Medulla oblongata (tissue), 1 donor: ENCODE measurements around the gene PTPN22.
"Not testable (repeated sequence)": the region's sequence is repeated elsewhere in the genome, so short reads cannot be mapped to it uniquely, and the experiment has no call there.

Source experiments
- DNase-seq: peaks from one replicate; pipeline ENCODE4 v3.0.0-alpha.2; 2015; ENCODE audit errors: extremely low spot score

The PTPN22 gene

DNA sequence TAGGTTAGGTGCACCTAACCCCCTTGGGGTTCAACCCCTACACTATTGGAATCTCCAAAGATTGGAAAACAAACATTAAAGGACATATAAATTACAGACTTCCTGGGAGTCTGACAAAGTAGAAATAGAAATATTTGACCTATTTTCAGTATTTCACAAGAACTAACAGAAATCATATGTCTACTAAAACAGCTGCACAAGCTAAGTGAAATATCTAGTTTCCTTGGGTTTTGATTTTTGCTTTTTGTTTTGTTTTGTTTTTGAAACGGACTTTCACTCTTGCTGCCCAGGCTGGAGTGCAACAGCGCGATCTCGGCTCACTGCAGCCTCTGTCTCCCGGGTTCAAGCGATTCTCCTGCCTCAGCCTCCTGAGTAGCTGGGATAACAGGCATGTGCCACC, 18.8 kb downstream of the PTPN22 start:
- DNase-seq, result not testable (repeated sequence)

DNA sequence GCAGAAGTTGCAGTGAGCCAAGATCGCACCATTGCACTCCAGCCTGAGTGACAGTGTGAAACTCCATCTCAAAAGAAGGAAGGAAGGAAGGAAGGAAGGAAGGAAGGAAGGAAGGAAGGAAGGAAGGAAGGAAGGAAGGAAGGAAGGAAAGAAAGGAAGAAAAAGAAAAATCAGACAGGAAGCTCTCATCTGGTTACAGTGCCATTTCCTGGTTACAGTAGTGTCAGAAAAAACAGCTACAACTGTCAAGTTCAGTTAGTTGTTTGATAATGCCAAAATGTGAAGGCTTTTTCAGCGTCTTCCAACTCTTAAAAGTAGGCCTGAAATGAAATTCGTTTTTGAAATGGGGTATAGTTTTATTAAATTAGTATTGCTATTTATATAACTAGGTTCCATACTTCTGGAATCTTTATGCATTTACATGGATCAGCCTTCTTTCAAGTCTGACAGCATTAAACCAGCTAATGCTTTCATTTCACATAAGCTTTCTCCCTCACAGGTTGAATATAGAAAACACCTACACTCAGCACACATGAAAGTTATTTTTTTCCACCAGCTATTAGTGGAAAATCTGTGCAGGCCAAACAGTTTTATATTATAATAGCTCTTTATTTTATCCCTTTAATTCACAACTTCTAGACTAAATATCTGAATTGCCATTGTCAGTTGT, 21.2 kb downstream of the PTPN22 start:
- DNase-seq, result no peak

- no peak for DNase-seq
These were observed 22.4 kb downstream of the PTPN22 start for GRCh38 chr1:113849072-113849471.

- DNase-seq, result no peak
These were observed 25.0 kb downstream of the PTPN22 start for GRCh38 chr1:113846391-113847035.

DNA sequence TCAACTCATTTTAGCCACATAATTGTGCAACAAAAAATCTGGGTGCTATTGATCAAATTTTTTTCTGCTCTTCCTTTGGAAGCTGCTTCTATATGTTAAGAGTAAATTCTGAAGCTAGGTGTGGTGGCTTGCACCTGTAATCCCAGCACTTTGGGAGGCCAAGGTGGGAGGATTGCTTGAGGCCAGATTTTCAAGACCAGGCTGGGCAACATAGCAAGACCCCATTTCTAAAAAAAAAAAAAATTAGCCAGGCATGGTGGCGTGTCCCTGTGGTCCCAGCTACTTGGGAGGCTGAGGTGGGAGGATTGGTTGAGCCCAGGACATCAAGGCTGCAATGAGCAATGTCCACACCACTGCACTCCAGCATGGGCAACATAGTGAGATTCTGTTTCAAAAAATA, 35.0 kb downstream of the PTPN22 start:
- DNase-seq, result no peak

- peak; percentile 80 for DNase-seq
These were observed 35.7 kb downstream of the PTPN22 start for GRCh38 chr1:113835686-113836290.

- no peak for DNase-seq
These were observed 36.8 kb downstream of the PTPN22 start for GRCh38 chr1:113834716-113835115.

- DNase-seq, result no peak
These were observed 41.5 kb downstream of the PTPN22 start for GRCh38 chr1:113830039-113830438.

DNA sequence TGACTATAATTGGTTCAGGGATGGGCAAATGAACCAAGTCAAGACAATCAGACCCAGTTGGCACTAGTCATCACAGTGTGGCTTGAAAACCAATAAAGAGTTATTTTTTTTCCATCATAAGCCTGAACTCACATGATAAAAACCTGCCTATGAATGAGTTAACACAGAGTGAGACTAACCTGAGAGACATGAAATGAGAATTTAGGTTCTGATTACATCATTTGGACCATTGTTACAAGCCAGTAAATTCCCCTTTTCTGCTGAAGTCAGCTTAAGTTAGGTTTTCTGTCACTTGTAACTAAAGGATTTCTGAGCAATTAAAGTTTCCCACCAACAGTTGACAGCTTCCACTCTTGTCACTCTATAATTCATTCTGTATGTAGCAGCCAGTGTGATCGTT, 49.6 kb downstream of the PTPN22 start:
- no peak for DNase-seq

- no peak for DNase-seq
These were observed 52.9 kb downstream of the PTPN22 start for GRCh38 chr1:113818578-113818977.

- peak; percentile 5 for DNase-seq
These were observed 58.3 kb downstream of the PTPN22 start for GRCh38 chr1:113813218-113813617.

DNA sequence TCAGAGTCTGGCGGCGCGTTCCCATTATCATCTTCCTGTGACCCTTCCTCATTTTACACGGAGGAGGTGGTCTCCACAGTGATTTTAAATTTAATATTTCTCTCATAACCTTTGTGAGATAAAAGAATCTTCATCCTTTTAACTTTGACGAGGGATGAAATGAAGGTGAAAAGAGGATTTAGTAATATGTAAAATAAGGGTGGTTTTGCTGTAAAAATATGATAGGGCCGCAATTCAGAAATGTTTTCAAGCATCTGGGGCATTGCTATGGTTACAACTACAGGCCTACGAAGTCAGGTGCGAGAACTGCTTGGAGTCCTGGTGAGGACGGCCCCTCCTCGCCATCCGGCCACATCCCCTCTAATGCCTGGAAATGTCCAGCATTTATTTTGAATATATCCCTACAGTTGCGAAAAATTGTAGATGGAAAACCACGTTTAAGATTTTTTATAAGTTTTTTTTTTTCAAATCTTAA, 58.8 kb downstream of the PTPN22 start:
- no peak for DNase-seq

- DNase-seq, result peak; percentile 99
These were observed 59.4 kb downstream of the PTPN22 start, which contains the start of gene RSBN1 for GRCh38 chr1:113811888-113812660. RSBN1 (minus strand) TSS chr1:113812476; CDS start chr1:113812412, 64 bp downstream.

GRCh38 chr1:113811156-113811887, 60.2 kb downstream of the PTPN22 start:
- peak; percentile 55 for DNase-seq

DNA sequence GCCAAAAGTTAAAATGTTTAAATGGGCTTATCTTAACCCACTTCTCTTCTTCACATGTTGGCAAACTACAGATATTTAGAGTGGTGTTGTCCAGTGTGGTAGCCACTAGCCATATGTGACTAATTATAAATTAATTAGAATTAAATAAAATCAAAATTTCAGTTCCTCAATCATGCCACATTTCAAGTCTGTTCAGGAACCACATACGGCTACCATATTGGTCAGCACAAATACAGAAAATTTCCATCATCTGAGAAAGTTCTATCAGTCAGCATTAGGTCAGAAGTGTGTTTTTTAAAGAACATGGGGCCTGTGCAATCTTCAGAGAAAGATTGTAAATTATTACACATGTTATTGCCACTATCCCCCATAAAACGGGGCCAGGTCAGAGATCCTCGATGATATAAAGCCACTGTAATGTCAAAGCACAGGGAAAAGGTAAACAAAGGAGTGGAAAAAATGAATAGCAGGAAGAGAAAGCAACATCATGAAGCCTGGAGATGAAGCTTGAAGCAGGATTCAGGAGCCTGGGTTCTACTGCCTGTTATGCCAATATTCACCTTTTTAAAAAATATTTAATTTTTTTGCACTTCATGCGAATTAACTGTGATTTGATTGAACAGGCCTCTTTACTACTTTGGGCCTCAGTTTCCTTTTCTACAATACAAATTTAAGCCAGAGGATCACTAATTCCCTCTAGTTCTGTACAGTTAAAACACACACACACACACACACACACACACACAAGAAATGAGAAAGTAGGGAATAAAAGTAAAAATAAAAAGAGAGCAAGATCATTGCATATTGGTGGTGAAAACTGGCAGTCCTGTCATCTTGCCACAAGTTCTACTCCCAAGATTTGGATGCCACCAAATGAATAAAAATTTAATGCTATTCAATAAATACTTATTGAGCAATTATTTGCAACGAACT, 61.6 kb downstream of the PTPN22 start:
- DNase-seq, result no peak

DNA sequence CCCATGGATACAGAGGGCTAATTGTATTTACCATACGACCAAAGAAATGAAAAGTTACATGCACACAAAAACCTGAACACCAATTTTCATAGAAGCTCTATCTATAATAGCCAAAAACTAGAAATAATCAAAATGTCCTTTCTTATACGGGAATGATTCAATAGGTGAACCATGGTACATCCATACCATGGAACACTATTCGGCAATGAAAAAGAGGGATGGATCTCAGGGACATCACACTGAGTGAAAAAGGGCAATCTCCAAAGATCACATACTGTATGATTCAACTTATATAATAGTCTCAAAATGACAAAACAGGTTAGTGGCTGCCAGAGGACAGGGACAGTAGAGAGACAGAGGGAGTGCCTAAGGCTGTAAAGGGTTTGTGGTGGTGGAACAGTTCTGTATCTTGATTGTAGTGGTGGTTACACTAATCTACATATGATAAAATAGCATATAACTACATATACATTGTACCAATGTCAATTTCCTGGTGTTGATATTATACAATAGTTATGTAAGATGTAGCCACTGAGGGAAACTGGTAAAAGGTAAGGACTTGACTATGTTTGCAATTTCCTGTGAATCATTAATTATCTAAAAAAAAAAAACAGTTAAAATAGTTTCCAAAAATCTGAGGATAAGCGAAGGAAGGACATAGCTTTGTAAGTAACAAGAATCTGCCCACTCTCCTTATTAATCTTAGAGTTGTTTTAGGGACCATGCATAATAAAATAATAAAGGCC, 62.9 kb downstream of the PTPN22 start:
- no peak for DNase-seq

DNA sequence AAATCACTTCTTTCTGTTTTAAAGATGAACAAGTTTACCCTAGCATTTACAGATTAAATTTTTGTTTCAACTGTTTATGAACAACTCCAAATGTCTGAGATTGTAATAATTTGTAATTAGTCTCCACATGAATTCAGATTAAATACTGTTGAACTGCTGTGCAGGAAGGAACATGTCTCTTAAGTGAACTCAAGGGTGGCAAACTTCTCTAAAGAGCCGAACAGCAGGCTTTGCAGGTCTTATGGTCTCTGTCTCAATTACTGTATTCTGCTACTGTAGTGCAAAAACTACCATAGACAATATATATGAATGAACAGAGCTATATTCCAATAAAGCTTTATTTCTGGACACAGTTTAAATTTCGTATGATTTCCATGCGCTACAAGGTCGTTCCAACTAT, 65.9 kb downstream of the PTPN22 start:
- DNase-seq, result no peak

- DNase-seq, result no peak
These were observed 66.3 kb downstream of the PTPN22 start for GRCh38 chr1:113805256-113805531.

- no peak for DNase-seq
These were observed 66.9 kb downstream of the PTPN22 start for GRCh38 chr1:113804421-113805255.
